HL-60 (cell line): Measurements from ENCODE around the gene IL23R.

Experiments used
- DNase-seq, 2 experiments: peaks; one replicate each; pipeline ENCODE4 v3.0.0-alpha.2; 2010 to 2020; ENCODE audit warnings: low read depth in 1 of 2, low spot score in 1 of 2
- H3K27ac ChIP-seq: fragments of 250-450 bp; sonication (Bioruptor Pico); replicated peaks from 2 replicates; pipeline ENCODE4 v1.5.1; 2020; ENCODE audit warnings: mild to moderate bottlenecking, moderate library complexity
- H3K27me3 ChIP-seq: fragments of 250-450 bp; sonication (Bioruptor Pico); 2 replicates; pipeline ENCODE4 v1.5.1; 2021; ENCODE audit warnings: mild to moderate bottlenecking, moderate library complexity; ENCODE audit not compliant: insufficient read depth, poor library complexity, severe bottlenecking
- H3K4me3 ChIP-seq: replicated peaks from 2 replicates; pipeline ENCODE4 v1.5.1; 2011; ENCODE audit warnings: mild to moderate bottlenecking, control low read depth, low read length; ENCODE audit not compliant: insufficient read depth
- GABPA ChIP-seq: IDR thresholded peaks from 2 replicates; pipeline ENCODE4 v1.6.1; 2012; ENCODE audit warnings: low read depth
- POLR2AphosphoS5 ChIP-seq: IDR thresholded peaks from 2 replicates; pipeline ENCODE4 v1.6.1; 2012; ENCODE audit warnings: low read depth
- SPI1 ChIP-seq: IDR thresholded peaks from 2 replicates; pipeline ENCODE4 v1.6.1; 2012; ENCODE audit warnings: low read depth, mild to moderate bottlenecking, borderline replicate concordance
- TF ChIP-seq, protein P1 (sequence below): IDR thresholded peaks from 2 replicates; pipeline ENCODE4 v1.6.1; 2012; ENCODE audit warnings: low read depth; ENCODE audit not compliant: insufficient replicate concordance
- TF ChIP-seq, protein P2 (sequence below): IDR thresholded peaks from one replicate; pipeline ENCODE4 v1.5.1; 2011; ENCODE audit warnings: low read length, control low read depth, inconsistent platforms; ENCODE audit not compliant: insufficient read depth

Gene IL23R

DNA sequence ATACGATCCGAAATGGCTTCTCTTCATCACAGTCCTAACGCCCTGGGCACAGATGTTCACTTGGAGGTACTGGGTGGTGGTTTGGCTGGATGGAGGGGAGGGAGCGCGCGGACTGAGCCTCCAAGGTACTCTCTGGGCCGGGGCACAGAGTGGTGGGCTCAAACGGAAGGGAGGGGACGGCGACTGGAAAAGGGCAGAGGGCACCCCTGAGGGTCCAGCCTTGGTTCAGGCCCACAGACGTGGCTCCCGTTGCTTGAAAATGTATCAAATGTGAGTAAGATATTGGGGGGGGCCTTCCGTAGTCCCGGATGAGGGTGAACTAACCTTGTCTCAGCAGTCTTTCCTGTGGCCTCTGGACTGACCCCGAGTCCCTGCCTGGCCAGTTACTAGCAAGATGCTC is 141.9 kb downstream of the IL23R start:
- DNase-seq, result no peak
- H3K27ac ChIP-seq, result no peak overlapping the region
- H3K27me3 ChIP-seq, result peaks cover 33% of the 10 kb centered on the region
- H3K4me3 ChIP-seq, result no peak overlapping the region
- TF ChIP-seq, protein P1, sequence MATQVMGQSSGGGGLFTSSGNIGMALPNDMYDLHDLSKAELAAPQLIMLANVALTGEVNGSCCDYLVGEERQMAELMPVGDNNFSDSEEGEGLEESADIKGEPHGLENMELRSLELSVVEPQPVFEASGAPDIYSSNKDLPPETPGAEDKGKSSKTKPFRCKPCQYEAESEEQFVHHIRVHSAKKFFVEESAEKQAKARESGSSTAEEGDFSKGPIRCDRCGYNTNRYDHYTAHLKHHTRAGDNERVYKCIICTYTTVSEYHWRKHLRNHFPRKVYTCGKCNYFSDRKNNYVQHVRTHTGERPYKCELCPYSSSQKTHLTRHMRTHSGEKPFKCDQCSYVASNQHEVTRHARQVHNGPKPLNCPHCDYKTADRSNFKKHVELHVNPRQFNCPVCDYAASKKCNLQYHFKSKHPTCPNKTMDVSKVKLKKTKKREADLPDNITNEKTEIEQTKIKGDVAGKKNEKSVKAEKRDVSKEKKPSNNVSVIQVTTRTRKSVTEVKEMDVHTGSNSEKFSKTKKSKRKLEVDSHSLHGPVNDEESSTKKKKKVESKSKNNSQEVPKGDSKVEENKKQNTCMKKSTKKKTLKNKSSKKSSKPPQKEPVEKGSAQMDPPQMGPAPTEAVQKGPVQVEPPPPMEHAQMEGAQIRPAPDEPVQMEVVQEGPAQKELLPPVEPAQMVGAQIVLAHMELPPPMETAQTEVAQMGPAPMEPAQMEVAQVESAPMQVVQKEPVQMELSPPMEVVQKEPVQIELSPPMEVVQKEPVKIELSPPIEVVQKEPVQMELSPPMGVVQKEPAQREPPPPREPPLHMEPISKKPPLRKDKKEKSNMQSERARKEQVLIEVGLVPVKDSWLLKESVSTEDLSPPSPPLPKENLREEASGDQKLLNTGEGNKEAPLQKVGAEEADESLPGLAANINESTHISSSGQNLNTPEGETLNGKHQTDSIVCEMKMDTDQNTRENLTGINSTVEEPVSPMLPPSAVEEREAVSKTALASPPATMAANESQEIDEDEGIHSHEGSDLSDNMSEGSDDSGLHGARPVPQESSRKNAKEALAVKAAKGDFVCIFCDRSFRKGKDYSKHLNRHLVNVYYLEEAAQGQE, result no peak
- TF ChIP-seq SPI1, result no peak
- TF ChIP-seq POLR2AphosphoS5, result no peak
- TF ChIP-seq GABPA, result no peak
- TF ChIP-seq, protein P2, sequence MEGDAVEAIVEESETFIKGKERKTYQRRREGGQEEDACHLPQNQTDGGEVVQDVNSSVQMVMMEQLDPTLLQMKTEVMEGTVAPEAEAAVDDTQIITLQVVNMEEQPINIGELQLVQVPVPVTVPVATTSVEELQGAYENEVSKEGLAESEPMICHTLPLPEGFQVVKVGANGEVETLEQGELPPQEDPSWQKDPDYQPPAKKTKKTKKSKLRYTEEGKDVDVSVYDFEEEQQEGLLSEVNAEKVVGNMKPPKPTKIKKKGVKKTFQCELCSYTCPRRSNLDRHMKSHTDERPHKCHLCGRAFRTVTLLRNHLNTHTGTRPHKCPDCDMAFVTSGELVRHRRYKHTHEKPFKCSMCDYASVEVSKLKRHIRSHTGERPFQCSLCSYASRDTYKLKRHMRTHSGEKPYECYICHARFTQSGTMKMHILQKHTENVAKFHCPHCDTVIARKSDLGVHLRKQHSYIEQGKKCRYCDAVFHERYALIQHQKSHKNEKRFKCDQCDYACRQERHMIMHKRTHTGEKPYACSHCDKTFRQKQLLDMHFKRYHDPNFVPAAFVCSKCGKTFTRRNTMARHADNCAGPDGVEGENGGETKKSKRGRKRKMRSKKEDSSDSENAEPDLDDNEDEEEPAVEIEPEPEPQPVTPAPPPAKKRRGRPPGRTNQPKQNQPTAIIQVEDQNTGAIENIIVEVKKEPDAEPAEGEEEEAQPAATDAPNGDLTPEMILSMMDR, result no peak
